Right renal pelvis (tissue), 4 donors: ENCODE data around the gene ZBTB1. TPM values are rescaled to one million over a fixed set of nuclear protein-coding genes. Genes with fewer than 3 reads are reported as not detected.
"Not testable (repeated sequence)": the region's sequence is repeated elsewhere in the genome, so short reads cannot be mapped to it uniquely, and the experiment has no call there.

ENCODE experiments used
- DNase-seq, 4 donors: peaks; one replicate each; pipeline ENCODE4 v3.0.0-alpha.2; 2013; ENCODE audit warnings: low read depth in 4 of 4, low spot score in 3 of 4, missing footprints in 1 of 4
- polyA plus RNA-seq, 4 donors: library from polyadenylated mRNA; unstranded; fragments of 120-200 nt; gene quantifications; one replicate each; pipeline ENCODE4 v1.2.1, GENCODE V29; 2013; ENCODE audit not compliant: insufficient read length in 4 of 4

ZBTB1 gene
- polyA plus RNA-seq, 4 donors, result 52.0 to 73.9 (median 65.8) TPM

- no peak for DNase-seq
These were observed 57.1 kb downstream of the ZBTB1 start for GRCh38 chr14:64561631-64562030.

- no peak for DNase-seq
These were observed 57.9 kb downstream of the ZBTB1 start for GRCh38 chr14:64562436-64562835.

GRCh38 chr14:64563696-64564095 is 59.1 kb downstream of the ZBTB1 start:
- no peak for DNase-seq

GRCh38 chr14:64566651-64567122 is 62.1 kb downstream of the ZBTB1 start:
- no peak for DNase-seq

- no peak for DNase-seq
These were observed 64.6 kb downstream of the ZBTB1 start for GRCh38 chr14:64569138-64569631.

GRCh38 chr14:64569646-64570045 is 65.1 kb downstream of the ZBTB1 start:
- DNase-seq, result not testable (repeated sequence)

GRCh38 chr14:64572386-64573104 is 68.0 kb downstream of the ZBTB1 start:
- DNase-seq, result no peak

GRCh38 chr14:64573109-64573508 is 68.5 kb downstream of the ZBTB1 start:
- no peak for DNase-seq

Other genes starting within 250 kb of the ZBTB1 start
- gene ESR2, start 210.4 kb upstream of the ZBTB1 start, polyA plus RNA-seq, result under 1 TPM; 0.51 to 0.91 (median 0.84) TPM
- 10 to 100 TPM; 73.8 to 89.5 (median 88.3) TPM for gene MTHFD1, start 116.4 kb upstream of the ZBTB1 start, polyA plus RNA-seq
- 1 to 10 TPM; 6.1 to 9.1 (median 7.0) TPM for gene AKAP5, start 39.3 kb upstream of the ZBTB1 start, polyA plus RNA-seq
- 10 to 100 TPM in 1 of 4 donors, 1 to 10 TPM in 3; 8.9 to 10.6 (median 9.8) TPM for gene ZBTB25, start 932 bp upstream of the ZBTB1 start, polyA plus RNA-seq
- 10 to 100 TPM; 20.0 to 24.8 (median 22.6) TPM for gene HSPA2, start 36.0 kb downstream of the ZBTB1 start, polyA plus RNA-seq
- 1 to 10 TPM in 1 of 4 donors, under 1 TPM in 3; 0.73 to 1.2 (median 0.83) TPM for gene PPP1R36, start 45.2 kb downstream of the ZBTB1 start, polyA plus RNA-seq
- gene PLEKHG3, start 199.7 kb downstream of the ZBTB1 start, polyA plus RNA-seq, result 100 to 1,000 TPM in 2 of 4 donors, 10 to 100 TPM in 2; 93.6 to 109 (median 100.0) TPM